ENCODE measurements around the gene HBA1. TPM values are rescaled to one million over a fixed set of nuclear protein-coding genes. Genes with fewer than 3 reads are reported as not detected.
A peak's percentile ranks its signal among the peaks of the same experiment; 100 is the strongest.

The HBA1 gene
- total RNA-seq, 4 donors from 2014 or later, result 72.4 to 906 (median 98.6) TPM; not detected in 1

- Histone ChIP-seq H3K27ac (replicated peaks in 1 of 4) (peak overlapping the region; percentile 79 to 88 (median 87)), H3K9me3 (no peaks in the 10 kb centered on the region), H3K27me3 (peaks cover 0 to 7% (median 0%) of the 10 kb centered on the region in 4 donors), H3K4me3 (peak overlapping the region; percentile 71 to 89 (median 72)), H3K36me3 (no peaks in the 10 kb centered on the region), H3K4me1 (peaks cover 6 to 17% (median 12%) of the 10 kb centered on the region in 4 donors)
- TF ChIP-seq EP300 (IDR thresholded peaks at IDR 0.05) (no peak), POLR2A (IDR thresholded peaks at IDR 0.05; ENCODE audit: low read depth) (no peak), POLR2AphosphoS5 (IDR thresholded peaks at IDR 0.05) (no peak), CTCF (IDR thresholded peaks at IDR 0.05) (no peak)
- 3% methylated on average over 14 of the region's 30 CpGs for WGBS
- intact Hi-C loops (cut with DNase I), result no loop called here
- no peak for DNase-seq (ENCODE audit: extremely low spot score)
Measured at GRCh38 chr16:138049-138417, 38.4 kb upstream of the HBA1 start.

GRCh38 chr16:140175-140857 lies 36.2 kb upstream of the HBA1 start:
- H3K27ac ChIP-seq (replicated peaks in 1 of 4), result no peak overlapping the region
- TF ChIP-seq POLR2A (IDR thresholded peaks at IDR 0.05; ENCODE audit: low read depth) (no peak), EP300 (IDR thresholded peaks at IDR 0.05) (no peak), CTCF (IDR thresholded peaks at IDR 0.05) (no peak), POLR2AphosphoS5 (IDR thresholded peaks at IDR 0.05) (no peak)
- H3K4me3 ChIP-seq, result no peak overlapping the region
- peaks cover 6 to 17% (median 12%) of the 10 kb centered on the region in 4 donors for H3K4me1 ChIP-seq
- H3K27me3 ChIP-seq, result peaks cover 0 to 11% (median 2%) of the 10 kb centered on the region in 4 donors
- no peak for DNase-seq (ENCODE audit: extremely low spot score)
- intact Hi-C loops (cut with DNase I), result no loop called here
- H3K36me3 ChIP-seq, result no peaks in the 10 kb centered on the region
- H3K9me3 ChIP-seq, result no peaks in the 10 kb centered on the region
- WGBS, result 71% methylated on average over 10 of the region's 10 CpGs

GRCh38 chr16:142405-142967 lies 34.0 kb upstream of the HBA1 start:
- intact Hi-C loops (cut with DNase I), result no loop called here
- DNase-seq (ENCODE audit: extremely low spot score), result no peak
- no peaks in the 10 kb centered on the region for H3K36me3 ChIP-seq
- no peak overlapping the region for H3K4me3 ChIP-seq
- H3K9me3 ChIP-seq, result no peaks in the 10 kb centered on the region
- TF ChIP-seq CTCF (IDR thresholded peaks at IDR 0.05) (no peak), POLR2AphosphoS5 (IDR thresholded peaks at IDR 0.05) (no peak), POLR2A (IDR thresholded peaks at IDR 0.05; ENCODE audit: low read depth) (no peak), EP300 (IDR thresholded peaks at IDR 0.05) (no peak)
- no peak overlapping the region for H3K27ac ChIP-seq (replicated peaks in 1 of 4)
- peaks cover 3 to 12% (median 8%) of the 10 kb centered on the region in 4 donors for H3K4me1 ChIP-seq
- WGBS, result 76% methylated on average over 12 of the region's 12 CpGs
- H3K27me3 ChIP-seq, result peaks cover 0 to 32% (median 2%) of the 10 kb centered on the region in 4 donors

GRCh38 chr16:143047-143446 lies 33.4 kb upstream of the HBA1 start:
- Histone ChIP-seq H3K27me3 (peaks cover 0 to 36% (median 2%) of the 10 kb centered on the region in 4 donors), H3K4me1 (peaks cover 0 to 8% (median 3%) of the 10 kb centered on the region in 4 donors), H3K9me3 (no peaks in the 10 kb centered on the region), H3K36me3 (no peaks in the 10 kb centered on the region), H3K27ac (replicated peaks in 1 of 4) (no peak overlapping the region), H3K4me3 (no peak overlapping the region)
- 84% methylated on average over 6 of the region's 6 CpGs for WGBS
- intact Hi-C loops (cut with DNase I), result no loop called here
- no peak for DNase-seq (ENCODE audit: extremely low spot score)
- TF ChIP-seq CTCF (IDR thresholded peaks at IDR 0.05), result no peak
- no peak for TF ChIP-seq EP300 (IDR thresholded peaks at IDR 0.05)
- TF ChIP-seq POLR2A (IDR thresholded peaks at IDR 0.05; ENCODE audit: low read depth), result no peak
- no peak for TF ChIP-seq POLR2AphosphoS5 (IDR thresholded peaks at IDR 0.05)
